Astrocyte (in vitro differentiated cells and primary cell): ENCODE measurements around the gene SPDYE2. TPM values are rescaled to one million over a fixed set of nuclear protein-coding genes. Genes with fewer than 3 reads are reported as not detected.
"Not testable (repeated sequence)": the region's sequence is repeated elsewhere in the genome, so short reads cannot be mapped to it uniquely, and the experiment has no call there.

Experiments used
- DNase-seq: peaks from one replicate; pipeline ENCODE4 v3.0.0-alpha.2; 2010; ENCODE audit warnings: low read depth
- FAIRE-seq: peaks from 2 replicates; lab custom pipeline; 2011; peaks lifted over from hg19 to GRCh38; lab: Jason Lieb, UNC
- H2AFZ ChIP-seq: 2 replicates; pipeline ENCODE4 v1.6.0; 2012; ENCODE audit warnings: low read depth, low read length, inconsistent platforms
- H3K27ac ChIP-seq: 2 replicates; pipeline ENCODE4 v1.5.1; 2011; ENCODE audit warnings: low read depth, low read length, inconsistent platforms
- H3K27me3 ChIP-seq: 2 replicates; pipeline ENCODE4 v1.6.0; 2011; ENCODE audit warnings: low read length, inconsistent platforms; ENCODE audit not compliant: insufficient read depth
- H3K36me3 ChIP-seq: 2 replicates; pipeline ENCODE4 v1.5.1; 2011; ENCODE audit warnings: low read length, inconsistent platforms; ENCODE audit not compliant: insufficient read depth
- H3K4me1 ChIP-seq: 2 replicates; pipeline ENCODE4 v1.5.1; 2011; ENCODE audit warnings: low read length, inconsistent platforms; ENCODE audit not compliant: insufficient read depth
- H3K4me2 ChIP-seq: 2 replicates; pipeline ENCODE4 v1.6.0; 2012; ENCODE audit warnings: low read length, inconsistent platforms
- H3K4me3 ChIP-seq: 2 replicates; pipeline ENCODE4 v1.5.1; 2011; ENCODE audit warnings: low read depth, mild to moderate bottlenecking, low read length, inconsistent platforms; ENCODE audit not compliant: insufficient read depth
- H3K79me2 ChIP-seq: 2 replicates; pipeline ENCODE4 v1.6.0; 2012; ENCODE audit warnings: mild to moderate bottlenecking, low read length, inconsistent platforms; ENCODE audit not compliant: insufficient read depth
- H3K9ac ChIP-seq: 2 replicates; pipeline ENCODE4 v1.6.0; 2012; ENCODE audit warnings: mild to moderate bottlenecking, low read length, inconsistent platforms
- H3K9me3 ChIP-seq: 2 replicates; pipeline ENCODE4 v1.5.1; 2012; ENCODE audit warnings: low read depth, mild to moderate bottlenecking, low read length, inconsistent platforms; ENCODE audit not compliant: insufficient read depth
- H4K20me1 ChIP-seq: 2 replicates; pipeline ENCODE4 v1.6.0; 2012; ENCODE audit warnings: low read length, inconsistent platforms; ENCODE audit not compliant: insufficient read depth
- H3K27ac Mint-ChIP-seq: one replicate; pipeline ENCODE4 v1.8.0; 2021; ENCODE audit warnings: mild to moderate bottlenecking, mixed read lengths; ENCODE audit not compliant: unreplicated experiment
- H3K27me3 Mint-ChIP-seq: one replicate; pipeline ENCODE4 v1.8.0; 2021; ENCODE audit warnings: low read depth, mixed read lengths; ENCODE audit not compliant: unreplicated experiment
- H3K36me3 Mint-ChIP-seq: one replicate; pipeline ENCODE4 v1.8.0; 2021; ENCODE audit warnings: low read depth, mixed read lengths; ENCODE audit not compliant: unreplicated experiment
- H3K4me1 Mint-ChIP-seq: one replicate; pipeline ENCODE4 v1.8.0; 2021; ENCODE audit warnings: low read depth, mixed read lengths; ENCODE audit not compliant: unreplicated experiment
- H3K4me3 Mint-ChIP-seq: one replicate; pipeline ENCODE4 v1.8.0; 2021; ENCODE audit warnings: mild to moderate bottlenecking, moderate library complexity, mixed read lengths; ENCODE audit not compliant: unreplicated experiment
- H3K9me3 Mint-ChIP-seq: one replicate; pipeline ENCODE4 v1.8.0; 2021; ENCODE audit warnings: mild to moderate bottlenecking, mixed read lengths; ENCODE audit not compliant: unreplicated experiment
- total RNA-seq: library from RNA; stranded (reverse); gene quantifications from 2 replicates; pipeline ENCODE4 v1.2.1, GENCODE V29; 2021

Gene SPDYE2
- total RNA-seq, 1 donor from 2014 or later = not detected

GRCh38 chr7:102532127-102532526, 18.9 kb upstream of the SPDYE2 start:
- H3K27ac Mint-ChIP-seq, H3K36me3 ChIP-seq, H3K27ac ChIP-seq, H4K20me1 ChIP-seq, H3K27me3 ChIP-seq, H3K4me3 Mint-ChIP-seq, H3K4me2 ChIP-seq, H3K9me3 ChIP-seq, H3K9ac ChIP-seq, FAIRE-seq, H3K4me1 Mint-ChIP-seq, H3K9me3 Mint-ChIP-seq, H3K79me2 ChIP-seq, DNase-seq, H3K4me3 ChIP-seq, H3K27me3 Mint-ChIP-seq, H3K36me3 Mint-ChIP-seq, H3K4me1 ChIP-seq, H2AFZ ChIP-seq: not testable (repeated sequence)

GRCh38 chr7:102535062-102535615, 15.9 kb upstream of the SPDYE2 start:
- not testable (repeated sequence) for H2AFZ ChIP-seq, H3K36me3 ChIP-seq, H3K4me2 ChIP-seq, DNase-seq, H3K4me1 ChIP-seq, H3K79me2 ChIP-seq, H3K9ac ChIP-seq, H3K9me3 Mint-ChIP-seq, H3K4me3 ChIP-seq, H3K9me3 ChIP-seq, H3K27me3 ChIP-seq, H3K4me1 Mint-ChIP-seq, H3K27me3 Mint-ChIP-seq, H3K36me3 Mint-ChIP-seq, FAIRE-seq, H3K4me3 Mint-ChIP-seq, H3K27ac Mint-ChIP-seq, H3K27ac ChIP-seq, H4K20me1 ChIP-seq

- not testable (repeated sequence) for H3K36me3 ChIP-seq, FAIRE-seq
Measured at GRCh38 chr7:102540604-102541003, 10.4 kb upstream of the SPDYE2 start.

GRCh38 chr7:102542083-102542482, 8.9 kb upstream of the SPDYE2 start:
- H3K4me2 ChIP-seq, H3K36me3 ChIP-seq, H3K9me3 ChIP-seq, H3K9ac ChIP-seq, H3K4me3 ChIP-seq, H3K27ac ChIP-seq, DNase-seq, FAIRE-seq, H4K20me1 ChIP-seq, H3K79me2 ChIP-seq, H3K27me3 ChIP-seq, H2AFZ ChIP-seq, H3K27me3 Mint-ChIP-seq, H3K4me1 ChIP-seq, H3K36me3 Mint-ChIP-seq, H3K4me3 Mint-ChIP-seq, H3K27ac Mint-ChIP-seq, H3K9me3 Mint-ChIP-seq, H3K4me1 Mint-ChIP-seq: not testable (repeated sequence)

More at GRCh38 chr7:102540604-102541003, 10.4 kb upstream of the SPDYE2 start:
- H3K9me3 Mint-ChIP-seq, H3K27me3 ChIP-seq, H3K79me2 ChIP-seq, H3K4me2 ChIP-seq, H3K4me1 Mint-ChIP-seq, H3K36me3 Mint-ChIP-seq, H3K4me3 ChIP-seq, H3K27ac Mint-ChIP-seq, H3K9me3 ChIP-seq, H3K27me3 Mint-ChIP-seq, DNase-seq, H4K20me1 ChIP-seq, H3K4me3 Mint-ChIP-seq, H3K27ac ChIP-seq, H2AFZ ChIP-seq, H3K9ac ChIP-seq, H3K4me1 ChIP-seq: not testable (repeated sequence)

- not testable (repeated sequence) for DNase-seq, H3K9me3 Mint-ChIP-seq, H3K4me1 Mint-ChIP-seq, H3K9me3 ChIP-seq, FAIRE-seq, H3K27me3 Mint-ChIP-seq, H3K79me2 ChIP-seq, H2AFZ ChIP-seq, H3K36me3 Mint-ChIP-seq, H3K4me3 Mint-ChIP-seq, H4K20me1 ChIP-seq, H3K4me3 ChIP-seq, H3K36me3 ChIP-seq, H3K4me2 ChIP-seq, H3K27ac Mint-ChIP-seq, H3K27me3 ChIP-seq, H3K4me1 ChIP-seq, H3K9ac ChIP-seq, H3K27ac ChIP-seq
Measured at GRCh38 chr7:102542771-102543170, 8.3 kb upstream of the SPDYE2 start.

- not testable (repeated sequence) for H3K27ac Mint-ChIP-seq, H3K4me3 Mint-ChIP-seq, H4K20me1 ChIP-seq, DNase-seq, H3K4me1 Mint-ChIP-seq, H3K9me3 Mint-ChIP-seq, H3K9ac ChIP-seq, H3K79me2 ChIP-seq, H3K27ac ChIP-seq, H3K9me3 ChIP-seq, FAIRE-seq, H3K4me3 ChIP-seq, H3K4me1 ChIP-seq, H3K27me3 Mint-ChIP-seq, H2AFZ ChIP-seq, H3K4me2 ChIP-seq, H3K27me3 ChIP-seq, H3K36me3 Mint-ChIP-seq, H3K36me3 ChIP-seq
Measured at GRCh38 chr7:102543596-102543995, 7.4 kb upstream of the SPDYE2 start, which contains the start of gene UPK3BL2. Gene UPK3BL2, minus strand, starts transcription at chr7:102543696. Its CDS starts 60 bp downstream, at chr7:102543636.
